ENCODE measurements around the gene HYPK.
"Not testable (repeated sequence)": the region's sequence is repeated elsewhere in the genome, so short reads cannot be mapped to it uniquely, and the experiment has no call there.

Gene HYPK

DNA sequence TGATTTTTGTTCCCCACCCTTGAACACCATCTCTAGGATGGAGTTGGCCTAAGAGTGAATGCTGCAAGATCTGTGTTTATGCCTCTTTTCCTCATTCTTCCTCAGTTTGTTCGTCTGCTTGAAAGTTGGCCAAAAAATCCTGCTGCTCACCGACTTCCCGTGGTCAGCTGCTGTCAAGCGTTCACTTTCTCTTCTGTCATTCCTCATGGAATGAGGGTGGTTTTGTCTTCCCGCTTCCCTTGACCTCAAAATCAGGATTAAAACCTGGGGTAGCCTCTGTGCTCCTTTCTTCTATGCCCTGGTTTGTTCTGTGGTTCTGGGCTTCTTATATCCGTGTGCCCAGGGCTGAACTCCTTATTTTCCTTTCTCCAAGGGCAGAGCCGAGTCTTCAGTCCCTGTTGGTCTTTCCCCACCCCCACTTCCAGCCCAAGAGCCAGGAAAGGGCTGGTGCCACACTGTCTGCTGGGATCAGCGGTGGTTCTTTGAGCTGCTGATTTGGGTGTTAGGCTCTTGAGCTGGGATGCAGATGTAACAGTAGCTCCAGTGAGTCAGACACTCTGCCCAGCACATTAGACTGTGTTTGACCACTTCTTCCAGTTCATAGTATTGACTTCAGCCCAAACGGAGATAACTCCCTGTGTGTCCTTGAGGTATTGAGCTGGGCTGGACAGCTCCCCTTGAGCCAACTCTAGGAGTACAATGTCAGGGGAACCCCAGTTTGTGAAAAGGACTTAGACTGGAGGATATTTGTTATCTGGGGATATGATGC lies 5.9 kb upstream of the HYPK start:
- H3K27me3 ChIP-seq = no peaks in the 10 kb centered on the region
- no peaks in the 10 kb centered on the region for H3K9me3 ChIP-seq
- H4K20me1 ChIP-seq = peaks cover 61% of the 10 kb centered on the region
- H3K36me3 ChIP-seq = peaks cover 65% of the 10 kb centered on the region
- H3K27ac ChIP-seq = no peak overlapping the region
- peak overlapping the region; percentile 98; the same call in 1 of the 2 replicates for H3K9ac ChIP-seq
- TF ChIP-seq Cebpa-rat (IDR thresholded peaks at IDR 0.05) = no peak
- H3K4me3 ChIP-seq = 0 out of 2 replicates have a peak overlapping the region, but pooled peaks have one; percentile 99
- peaks cover 49% of the 10 kb centered on the region for H3K4me1 ChIP-seq
- H3K4me2 ChIP-seq = peak overlapping the region; percentile 94

DNA sequence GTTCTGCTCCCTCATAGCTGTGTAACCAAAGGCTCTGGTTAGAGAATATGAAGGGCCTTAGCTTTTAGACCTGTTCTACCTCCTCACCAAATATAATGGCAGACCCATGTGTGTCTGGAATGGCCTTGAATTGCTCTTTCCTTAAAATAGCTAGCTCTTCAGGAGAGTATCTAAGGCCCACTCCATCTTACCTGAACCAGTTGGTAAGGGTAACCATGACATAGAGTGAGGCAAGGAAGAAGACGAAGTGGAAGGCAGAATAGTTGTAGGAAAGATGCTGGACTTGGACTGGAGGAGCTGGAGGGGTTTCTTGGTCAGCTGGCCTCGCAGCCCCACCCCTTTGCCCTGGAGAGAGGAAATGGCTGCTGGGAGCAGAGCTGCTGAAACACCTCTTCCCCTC lies 5.2 kb upstream of the HYPK start:
- H3K9ac ChIP-seq = no peak overlapping the region
- no peak overlapping the region for H3K4me3 ChIP-seq
- no peak for TF ChIP-seq Cebpa-rat (IDR thresholded peaks at IDR 0.05)
- H4K20me1 ChIP-seq = peaks cover 61% of the 10 kb centered on the region
- H3K4me2 ChIP-seq = no peak overlapping the region
- no peaks in the 10 kb centered on the region for H3K9me3 ChIP-seq
- H3K36me3 ChIP-seq = peaks cover 72% of the 10 kb centered on the region
- H3K27me3 ChIP-seq = no peaks in the 10 kb centered on the region
- H3K4me1 ChIP-seq = peaks cover 56% of the 10 kb centered on the region
- no peak overlapping the region for H3K27ac ChIP-seq

DNA sequence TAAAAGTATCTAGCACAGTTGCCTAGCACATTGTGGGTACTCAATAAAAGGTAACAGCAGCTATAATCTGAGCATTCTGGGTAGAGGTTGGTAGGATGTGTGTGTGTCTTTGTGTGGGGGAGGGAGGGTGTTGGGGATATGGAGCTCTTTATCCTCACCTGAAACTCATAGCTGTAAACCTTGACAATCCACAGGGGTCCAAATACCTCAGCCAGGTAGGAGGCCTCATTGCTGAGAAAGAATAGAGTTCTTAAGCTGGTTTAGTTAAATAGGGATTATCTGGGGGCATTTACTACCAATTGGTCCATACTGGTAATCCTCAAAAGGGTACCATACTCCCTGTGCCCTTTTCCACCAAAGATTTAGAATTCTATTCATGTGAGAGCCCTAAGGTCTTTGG lies 4.4 kb upstream of the HYPK start:
- Histone ChIP-seq H3K27me3 (no peaks in the 10 kb centered on the region), H3K36me3 (peaks cover 72% of the 10 kb centered on the region), H4K20me1 (peaks cover 61% of the 10 kb centered on the region), H3K4me1 (peaks cover 57% of the 10 kb centered on the region), H3K27ac (no peak overlapping the region), H3K9me3 (no peaks in the 10 kb centered on the region), H3K4me2 (no peak overlapping the region), H3K9ac (no peak overlapping the region), H3K4me3 (no peak overlapping the region)
- TF ChIP-seq Cebpa-rat (IDR thresholded peaks at IDR 0.05) = no peak

DNA sequence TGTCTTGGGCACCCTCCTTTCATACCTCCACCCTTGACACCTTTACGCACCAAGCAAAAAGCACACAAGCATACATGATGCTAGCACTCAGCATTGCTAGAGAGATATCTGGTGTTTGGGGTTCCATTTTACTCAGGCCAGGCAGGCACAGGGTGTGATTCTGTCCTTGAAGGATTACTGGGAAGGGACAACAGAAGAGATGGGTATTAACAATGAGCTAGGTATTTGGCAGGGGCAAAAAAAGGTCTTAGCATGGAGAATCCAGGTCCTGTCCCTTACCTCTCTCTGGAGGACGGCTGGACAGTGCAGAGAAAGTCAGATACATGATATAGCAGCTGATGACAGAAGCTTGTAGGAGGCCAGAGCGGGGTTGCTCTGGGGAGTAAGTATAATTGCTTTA lies 3.8 kb upstream of the HYPK start:
- H3K4me1 ChIP-seq = peaks cover 57% of the 10 kb centered on the region
- H3K27me3 ChIP-seq = no peaks in the 10 kb centered on the region
- H3K36me3 ChIP-seq = peaks cover 75% of the 10 kb centered on the region
- H3K27ac ChIP-seq = no peak overlapping the region
- no peak overlapping the region for H3K4me2 ChIP-seq
- TF ChIP-seq Cebpa-rat (IDR thresholded peaks at IDR 0.05) = no peak
- no peaks in the 10 kb centered on the region for H3K9me3 ChIP-seq
- H3K4me3 ChIP-seq = no peak overlapping the region
- H3K9ac ChIP-seq = no peak overlapping the region
- peaks cover 61% of the 10 kb centered on the region for H4K20me1 ChIP-seq

DNA sequence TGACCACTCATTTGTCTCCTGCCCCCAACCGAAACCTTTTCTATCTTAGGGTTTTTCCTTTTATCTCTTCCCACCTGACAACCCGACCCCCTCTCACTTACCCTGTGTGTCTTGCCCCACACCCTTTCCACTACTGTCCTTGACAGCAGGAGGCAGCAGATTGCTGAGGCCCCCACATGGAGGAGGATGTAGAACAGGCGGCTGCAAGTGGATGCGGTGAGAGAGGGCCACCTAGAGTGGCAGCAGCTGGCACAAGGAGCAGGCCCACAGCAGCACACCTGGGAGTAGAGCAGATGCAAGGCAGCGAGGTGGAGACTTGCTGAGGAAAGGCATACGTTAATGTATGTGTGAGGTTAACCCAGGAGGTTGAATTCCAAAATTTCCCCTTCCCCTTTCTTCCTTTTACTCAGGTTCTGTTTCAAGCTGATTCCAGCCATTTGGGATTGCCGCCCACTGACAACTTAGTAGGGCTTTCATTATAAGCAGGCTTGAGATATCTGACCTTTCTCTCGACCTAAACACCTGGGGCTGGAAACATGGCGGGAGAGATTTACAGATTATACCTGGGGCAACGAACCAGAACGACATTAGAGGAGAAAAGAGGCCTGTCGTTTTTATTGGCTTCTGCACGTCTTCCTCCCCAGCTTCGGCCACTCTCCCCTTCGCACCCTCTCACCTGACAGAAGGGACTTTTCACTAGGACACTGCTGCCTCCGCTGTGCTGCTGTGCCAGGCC lies 1.0 kb upstream of the HYPK start:
- peaks cover 43% of the 10 kb centered on the region for H3K4me1 ChIP-seq
- H3K9me3 ChIP-seq = no peaks in the 10 kb centered on the region
- no peak overlapping the region for H3K9ac ChIP-seq
- H3K36me3 ChIP-seq = peaks cover 89% of the 10 kb centered on the region
- H3K27ac ChIP-seq = peak overlapping the region; percentile 87
- peak overlapping the region; percentile 95 for H3K4me2 ChIP-seq
- H3K4me3 ChIP-seq = peak overlapping the region; percentile 94; the same call in 1 of the 2 replicates
- no peaks in the 10 kb centered on the region for H3K27me3 ChIP-seq
- peaks cover 40% of the 10 kb centered on the region for H4K20me1 ChIP-seq
- no peak for TF ChIP-seq Cebpa-rat (IDR thresholded peaks at IDR 0.05)

DNA sequence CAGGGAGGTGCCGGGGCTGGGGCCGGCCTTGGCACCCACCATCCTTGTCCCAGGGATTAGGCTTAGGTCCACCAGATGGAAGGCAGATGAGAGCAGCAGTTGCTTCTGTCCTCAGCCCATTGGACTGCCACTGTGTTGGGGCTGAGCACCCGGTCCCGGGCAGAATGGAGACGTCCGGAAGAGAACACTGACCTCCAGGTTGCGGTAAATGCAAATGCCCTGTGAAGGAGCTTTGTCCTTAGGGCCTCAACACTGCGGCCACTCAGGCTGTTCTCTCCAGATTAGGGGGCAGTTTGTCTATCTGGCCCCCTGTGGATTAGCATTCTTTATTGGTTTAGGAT lies 484 bp upstream of the HYPK start, which contains the start of gene SERINC4:
TSS of gene SERINC4 (minus strand) at position 276 of the 341 bp plus-strand sequence. CDS start at position 42, 234 bp downstream.
- H3K27me3 ChIP-seq = no peaks in the 10 kb centered on the region
- peaks cover 89% of the 10 kb centered on the region for H3K36me3 ChIP-seq
- peak within 1 kb of the TSS; percentile 95 for H3K4me2 ChIP-seq
- H4K20me1 ChIP-seq = peaks cover 35% of the 10 kb centered on the region
- H3K4me1 ChIP-seq = peaks cover 37% of the 10 kb centered on the region
- no peak for TF ChIP-seq Cebpa-rat (IDR thresholded peaks at IDR 0.05)
- peak within 1 kb of the TSS; percentile 94 for H3K4me3 ChIP-seq
- H3K9me3 ChIP-seq = no peaks in the 10 kb centered on the region
- peak within 1 kb of the TSS; percentile 89 for H3K9ac ChIP-seq
- peak within 1 kb of the TSS; percentile 87 for H3K27ac ChIP-seq

DNA sequence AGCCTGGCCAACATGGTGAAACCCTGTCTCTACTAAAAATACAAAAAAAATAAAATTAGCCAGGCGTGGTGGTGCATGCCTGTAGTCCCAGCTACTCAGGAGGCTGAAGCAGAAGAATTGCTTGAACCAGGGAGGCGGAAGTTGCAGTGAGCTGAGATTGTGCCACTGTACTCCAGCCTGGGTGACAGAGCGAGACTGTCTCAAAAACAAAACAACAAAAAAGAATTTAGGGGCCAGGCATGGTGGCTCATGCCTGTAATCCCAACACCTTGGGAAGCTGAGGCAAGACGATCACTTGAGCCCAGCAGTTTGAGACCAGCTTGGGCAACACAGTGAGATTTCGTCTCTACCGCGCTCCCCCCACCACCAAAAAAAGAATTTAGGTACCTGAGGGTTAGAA lies 2.3 kb downstream of the HYPK start:
- Histone ChIP-seq H3K36me3 (peaks cover 89% of the 10 kb centered on the region), H3K4me1 (peaks cover 29% of the 10 kb centered on the region)
- H3K27ac ChIP-seq, H3K4me3 ChIP-seq, H3K27me3 ChIP-seq, H3K4me2 ChIP-seq, H4K20me1 ChIP-seq, H3K9ac ChIP-seq, H3K9me3 ChIP-seq: not testable (repeated sequence)

DNA sequence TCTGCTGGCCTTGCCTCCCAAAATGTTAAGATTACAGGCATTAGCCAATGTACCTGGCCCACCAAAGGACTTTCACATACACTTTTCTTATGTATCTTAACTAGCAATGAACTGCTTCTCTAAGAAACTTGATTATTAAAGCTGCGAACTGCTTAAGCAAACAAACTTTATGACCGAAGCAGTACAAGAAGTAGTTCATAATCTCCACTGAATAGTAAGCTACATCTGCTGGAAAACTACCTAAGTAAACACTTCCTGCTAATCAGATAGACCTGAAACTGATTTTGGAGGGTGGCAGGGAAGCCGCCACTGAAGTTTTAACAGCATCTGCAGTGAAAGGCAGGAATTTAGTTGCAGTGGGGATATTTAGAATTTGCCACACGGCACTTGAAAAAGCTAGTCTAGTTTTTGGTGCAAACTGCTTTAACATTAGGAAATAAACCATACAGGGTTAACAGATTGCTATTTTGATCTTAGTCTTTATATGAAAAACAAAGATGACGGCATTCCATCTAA lies 8.1 kb downstream of the HYPK start:
- Histone ChIP-seq H3K9me3 (no peaks in the 10 kb centered on the region), H3K4me1 (no peaks in the 10 kb centered on the region), H3K9ac (no peak overlapping the region), H3K4me3 (no peak overlapping the region), H3K27me3 (no peaks in the 10 kb centered on the region), H3K36me3 (peaks cover 100% of the 10 kb centered on the region), H3K27ac (no peak overlapping the region), H3K4me2 (no peak overlapping the region), H4K20me1 (no peaks in the 10 kb centered on the region)
- TF ChIP-seq Cebpa-rat (IDR thresholded peaks at IDR 0.05) = no peak

DNA sequence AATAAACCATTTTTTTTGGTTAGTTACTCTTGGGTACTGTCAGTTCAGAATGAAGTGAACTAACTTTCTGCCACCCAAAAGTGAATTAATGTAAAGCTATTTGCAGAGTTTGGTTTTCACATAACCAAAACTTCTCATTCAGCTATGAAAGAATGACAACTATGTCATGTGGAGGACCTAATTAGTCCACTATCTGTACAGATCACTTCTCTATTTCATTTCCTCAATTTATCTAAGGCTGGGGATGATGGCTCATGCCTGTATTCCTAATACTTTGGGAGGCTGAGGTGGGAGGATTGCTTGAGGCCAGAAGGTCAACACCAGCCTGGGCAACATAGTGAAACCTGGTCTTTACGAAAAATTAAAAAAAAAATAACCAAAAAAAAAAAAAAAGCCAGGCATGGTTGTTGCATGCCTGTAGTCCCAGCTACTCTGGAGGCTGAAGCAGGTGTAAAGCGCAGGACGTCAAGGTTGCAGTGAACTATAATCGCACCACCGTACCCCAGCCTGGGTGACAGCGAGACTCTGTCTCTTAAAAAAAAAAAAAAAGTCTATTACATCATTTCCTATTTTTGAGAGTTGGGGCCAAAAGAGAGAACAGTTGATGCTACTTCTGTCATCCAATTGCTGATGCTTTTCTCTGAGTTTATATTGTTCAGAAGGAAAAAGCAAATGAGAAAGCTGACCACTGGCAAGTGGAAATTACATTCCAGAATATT lies 8.7 kb downstream of the HYPK start:
- 0 out of 2 replicates have a peak overlapping the region, but pooled peaks have one; percentile 13 for H3K27ac ChIP-seq

DNA sequence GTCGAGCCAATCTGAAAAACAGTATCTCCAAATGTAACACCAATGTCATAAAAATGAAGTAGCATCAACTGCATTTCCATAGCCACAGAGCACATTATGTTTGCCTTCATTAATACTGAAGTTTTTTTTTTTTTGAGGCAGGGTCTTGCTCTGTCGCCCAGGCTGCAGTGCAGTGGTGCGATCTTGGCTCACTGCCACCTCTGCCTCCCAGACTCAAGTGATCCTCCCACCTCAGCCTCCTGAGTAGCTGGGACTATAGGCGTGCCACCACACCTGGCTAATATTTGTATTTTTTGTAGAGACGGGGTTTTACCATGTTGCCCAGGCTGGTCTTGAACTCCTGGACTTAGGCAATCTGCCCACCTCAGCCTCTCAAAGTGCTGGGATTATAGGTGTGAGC lies 14.7 kb downstream of the HYPK start:
- H3K9me3 ChIP-seq, H3K27me3 ChIP-seq, H3K27ac ChIP-seq, H3K4me2 ChIP-seq, H3K4me3 ChIP-seq, H3K9ac ChIP-seq: not testable (repeated sequence)
- Histone ChIP-seq H4K20me1 (peaks cover 31% of the 10 kb centered on the region), H3K36me3 (peaks cover 93% of the 10 kb centered on the region), H3K4me1 (peaks cover 22% of the 10 kb centered on the region)

More for the DNA sequence above, 8.7 kb downstream of the HYPK start:
- no peak overlapping the region for H3K4me3 ChIP-seq
- TF ChIP-seq Cebpa-rat (IDR thresholded peaks at IDR 0.05) = no peak
- H3K4me1 ChIP-seq = no peaks in the 10 kb centered on the region
- H4K20me1 ChIP-seq = no peaks in the 10 kb centered on the region
- no peak overlapping the region for H3K4me2 ChIP-seq
- no peak overlapping the region for H3K9ac ChIP-seq
- H3K27me3 ChIP-seq = no peaks in the 10 kb centered on the region
- no peaks in the 10 kb centered on the region for H3K9me3 ChIP-seq
- peaks cover 100% of the 10 kb centered on the region for H3K36me3 ChIP-seq

Data from BLaER1 (cell line).